Endodermal cell (in vitro differentiated cells): ENCODE results near the gene CACNA1S. TPM values are rescaled to one million over a fixed set of nuclear protein-coding genes. Genes with fewer than 3 reads are reported as not detected.
A peak's percentile ranks its signal among the peaks of the same experiment; 100 is the strongest.

Source experiments
- DNase-seq: peaks from one replicate; pipeline ENCODE4 v3.0.0-alpha.2; 2017
- H3K27ac ChIP-seq: 2 replicates; pipeline ENCODE4 v1.5.1; 2013; ENCODE audit warnings: mild to moderate bottlenecking, low read depth, low read length, moderate library complexity
- H3K27me3 ChIP-seq: 2 replicates; pipeline ENCODE4 v1.6.1; 2013; ENCODE audit warnings: mild to moderate bottlenecking, low read length, moderate library complexity; ENCODE audit not compliant: insufficient read depth, control insufficient read depth, poor library complexity, severe bottlenecking
- H3K36me3 ChIP-seq: 2 replicates; pipeline ENCODE4 v1.7.0; 2013; ENCODE audit warnings: mild to moderate bottlenecking, low read length, moderate library complexity; ENCODE audit not compliant: control insufficient read depth, insufficient read depth
- H3K4me1 ChIP-seq: one replicate; pipeline ENCODE4 v1.7.0; 2013; ENCODE audit warnings: low read length; ENCODE audit not compliant: control insufficient read depth, insufficient read depth
- H3K4me3 ChIP-seq: 2 replicates; pipeline ENCODE4 v1.5.1; 2013; ENCODE audit warnings: mild to moderate bottlenecking, low read length, moderate library complexity
- H3K9ac ChIP-seq: 2 replicates; pipeline ENCODE4 v1.6.1; 2013; ENCODE audit warnings: mild to moderate bottlenecking, low read length, moderate library complexity; ENCODE audit not compliant: poor library complexity, severe bottlenecking; ENCODE audit errors: extremely low read depth
- H3K9me3 ChIP-seq: 2 replicates; pipeline ENCODE4 v1.6.1; 2013; ENCODE audit warnings: mild to moderate bottlenecking, low read length, moderate library complexity; ENCODE audit not compliant: control insufficient read depth
- H3K27ac Mint-ChIP-seq: 2 replicates; pipeline ENCODE4 v1.8.0; 2020; ENCODE audit warnings: mixed read lengths
- H3K27me3 Mint-ChIP-seq: 2 replicates; pipeline ENCODE4 v1.8.0; 2021; ENCODE audit warnings: mild to moderate bottlenecking, mixed read lengths; ENCODE audit not compliant: insufficient read depth
- H3K36me3 Mint-ChIP-seq: 2 replicates; pipeline ENCODE4 v1.8.0; 2020; ENCODE audit warnings: low read depth, mixed read lengths
- H3K4me1 Mint-ChIP-seq: 2 replicates; pipeline ENCODE4 v1.8.0; 2020; ENCODE audit warnings: mixed read lengths
- H3K4me3 Mint-ChIP-seq: 2 replicates; pipeline ENCODE4 v1.8.0; 2020; ENCODE audit warnings: mild to moderate bottlenecking, moderate library complexity, mixed read lengths
- H3K9me3 Mint-ChIP-seq: 2 replicates; pipeline ENCODE4 v1.8.0; 2020; ENCODE audit warnings: mild to moderate bottlenecking, mixed read lengths
- WGBS, 2 experiments: methylation state at CpG; one replicate each; pipeline versions ENCODE4 v1.1.5 to v1.1.7; 2013; ENCODE audit warnings: missing lambda C conversion rate in 2 of 2, mixed read lengths in 1 of 2; ENCODE audit not compliant: insufficient coverage in 1 of 2, insufficient read length in 1 of 2; 5-methylcytosine and 5-hydroxymethylcytosine counted together
- total RNA-seq, 2 donors: library from RNA; stranded (reverse); fragmentation: NEBNext Ultra II Directional in 1 of 2; extraction: Animal tissue kit (Norgen Biotek cat#: 25700) in 1 of 2; gene quantifications; 2 replicates in 1 of 2; 3 replicates in 1 of 2; pipeline ENCODE4 v1.2.1, GENCODE V29; 2021
- TF ChIP-seq, protein P1 (sequence below): fragments of 200-600 bp; sonication (generic); conservative IDR thresholded peaks from 2 replicates; pipeline ENCODE4 v1.5.0; 2021; ENCODE audit warnings: antibody characterized with exemption, mild to moderate bottlenecking

The CACNA1S gene
- total RNA-seq, 2 donors from 2014 or later = 0.11 to 0.13 TPM

DNA sequence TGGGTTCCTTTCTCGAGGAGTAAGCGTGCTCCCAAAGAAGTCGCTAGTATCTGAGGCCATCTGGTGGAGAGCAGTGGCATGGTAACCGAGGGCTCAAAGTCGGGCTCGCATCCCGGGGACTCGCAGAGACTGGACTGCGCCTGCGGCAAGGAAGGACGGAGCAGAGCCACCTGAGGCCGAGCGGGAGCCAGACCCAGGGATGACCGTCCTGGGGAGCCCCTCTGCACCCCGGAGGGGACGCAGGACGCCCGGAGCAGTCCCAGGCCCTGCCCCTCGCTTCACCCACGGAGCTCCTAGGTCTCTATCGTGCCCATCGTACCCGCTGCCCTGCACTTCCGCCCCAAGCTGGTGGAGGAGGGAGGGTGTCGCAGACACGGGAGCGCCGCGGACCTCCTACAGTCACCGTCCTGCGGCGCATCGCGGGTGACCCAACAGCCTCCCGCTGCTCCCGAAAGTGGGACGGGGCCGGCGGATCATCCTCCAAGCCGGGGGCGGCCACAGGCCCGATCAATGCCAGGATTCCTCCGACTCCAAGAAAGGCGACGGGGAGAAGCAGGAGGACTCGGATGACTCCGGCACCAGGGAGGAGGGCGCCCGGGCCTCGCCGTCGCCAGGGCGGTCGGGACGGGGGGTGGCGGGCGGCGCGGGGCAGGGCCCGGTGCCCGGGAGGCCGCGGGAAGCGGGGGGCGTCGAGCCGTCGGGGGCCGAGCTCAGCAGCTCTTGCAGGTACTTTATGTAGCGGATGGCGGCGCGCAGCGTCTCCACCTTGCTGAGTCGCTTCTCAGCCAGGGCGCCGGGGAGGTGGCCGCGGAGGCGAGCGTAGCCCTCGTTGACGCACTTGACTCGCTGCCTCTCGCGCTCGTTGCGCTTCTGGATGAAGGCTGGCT lies 2.3 kb upstream of the CACNA1S start:
- Mint-ChIP-seq H3K36me3 (no peaks in the 10 kb centered on the region), H3K4me1 (peaks cover 4% of the 10 kb centered on the region), H3K9me3 (no peaks in the 10 kb centered on the region), H3K27me3 (peaks cover 45% of the 10 kb centered on the region), H3K4me3 (peak overlapping the region; percentile 61), H3K27ac (no peak overlapping the region)
- no peak overlapping the region for H3K27ac ChIP-seq
- peaks cover 30% of the 10 kb centered on the region for H3K27me3 ChIP-seq
- TF ChIP-seq, protein P1, sequence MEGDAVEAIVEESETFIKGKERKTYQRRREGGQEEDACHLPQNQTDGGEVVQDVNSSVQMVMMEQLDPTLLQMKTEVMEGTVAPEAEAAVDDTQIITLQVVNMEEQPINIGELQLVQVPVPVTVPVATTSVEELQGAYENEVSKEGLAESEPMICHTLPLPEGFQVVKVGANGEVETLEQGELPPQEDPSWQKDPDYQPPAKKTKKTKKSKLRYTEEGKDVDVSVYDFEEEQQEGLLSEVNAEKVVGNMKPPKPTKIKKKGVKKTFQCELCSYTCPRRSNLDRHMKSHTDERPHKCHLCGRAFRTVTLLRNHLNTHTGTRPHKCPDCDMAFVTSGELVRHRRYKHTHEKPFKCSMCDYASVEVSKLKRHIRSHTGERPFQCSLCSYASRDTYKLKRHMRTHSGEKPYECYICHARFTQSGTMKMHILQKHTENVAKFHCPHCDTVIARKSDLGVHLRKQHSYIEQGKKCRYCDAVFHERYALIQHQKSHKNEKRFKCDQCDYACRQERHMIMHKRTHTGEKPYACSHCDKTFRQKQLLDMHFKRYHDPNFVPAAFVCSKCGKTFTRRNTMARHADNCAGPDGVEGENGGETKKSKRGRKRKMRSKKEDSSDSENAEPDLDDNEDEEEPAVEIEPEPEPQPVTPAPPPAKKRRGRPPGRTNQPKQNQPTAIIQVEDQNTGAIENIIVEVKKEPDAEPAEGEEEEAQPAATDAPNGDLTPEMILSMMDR = peak; percentile 87
- H3K4me1 ChIP-seq = no peaks in the 10 kb centered on the region
- no peaks in the 10 kb centered on the region for H3K9me3 ChIP-seq
- no peak overlapping the region for H3K9ac ChIP-seq
- no peaks in the 10 kb centered on the region for H3K36me3 ChIP-seq
- H3K4me3 ChIP-seq = peak overlapping the region; percentile 75
- DNase-seq = peak; percentile 98
- WGBS, 2 experiments = 4% methylated on average over 41 to 88 of the region's 88 CpGs

DNA sequence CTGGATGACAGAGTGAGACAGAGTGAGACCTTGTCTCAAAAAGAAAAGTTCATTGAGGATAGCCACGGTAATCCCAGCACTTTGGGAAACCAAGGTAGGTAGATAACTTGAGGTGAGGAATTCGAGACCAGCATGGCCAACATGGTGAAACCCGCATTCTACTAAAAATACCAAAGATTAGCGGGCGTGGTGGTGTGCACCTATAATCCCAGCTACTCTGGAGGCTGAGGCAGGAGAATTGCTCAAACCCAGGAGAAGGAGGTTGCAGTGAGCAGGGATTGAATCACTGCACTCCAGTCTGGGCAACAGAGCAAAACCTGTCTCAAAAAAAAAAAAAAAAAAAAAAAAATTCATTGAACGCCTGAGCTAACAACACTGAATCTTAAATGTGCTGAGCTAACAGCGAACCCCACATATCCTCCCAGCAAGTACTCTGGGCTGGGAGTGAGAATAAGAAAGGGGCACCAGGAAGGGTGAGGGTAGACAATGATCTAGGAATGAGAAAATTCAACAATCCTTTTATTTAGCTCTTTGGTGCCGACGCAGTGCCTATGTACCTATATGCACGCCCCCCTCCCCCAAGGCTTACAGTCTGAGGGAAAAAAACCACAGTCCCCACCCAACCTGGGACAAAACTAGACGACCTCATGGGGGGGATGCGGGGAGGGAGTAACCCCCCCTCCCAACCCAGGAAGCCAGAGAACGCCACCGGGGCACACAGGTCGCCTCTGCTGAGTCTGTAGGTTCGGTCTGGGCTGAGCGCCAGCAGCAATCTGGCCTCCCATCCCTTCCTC lies 1.4 kb upstream of the CACNA1S start:
- Histone ChIP-seq H3K9ac (no peak overlapping the region), H3K4me3 (no peak overlapping the region), H3K36me3 (no peaks in the 10 kb centered on the region), H3K27ac (no peak overlapping the region), H3K4me1 (no peaks in the 10 kb centered on the region), H3K27me3 (peaks cover 30% of the 10 kb centered on the region), H3K9me3 (no peaks in the 10 kb centered on the region)
- peak overlapping the region; percentile 61 for H3K4me3 Mint-ChIP-seq
- H3K9me3 Mint-ChIP-seq = no peaks in the 10 kb centered on the region
- H3K27ac Mint-ChIP-seq = no peak overlapping the region
- TF ChIP-seq, protein P1 = no peak
- no peak for DNase-seq
- H3K27me3 Mint-ChIP-seq = peaks cover 45% of the 10 kb centered on the region
- H3K4me1 Mint-ChIP-seq = peaks cover 7% of the 10 kb centered on the region
- 48 to 49% methylated on average over 7 to 17 of the region's 17 CpGs for WGBS, 2 experiments
- H3K36me3 Mint-ChIP-seq = no peaks in the 10 kb centered on the region

DNA sequence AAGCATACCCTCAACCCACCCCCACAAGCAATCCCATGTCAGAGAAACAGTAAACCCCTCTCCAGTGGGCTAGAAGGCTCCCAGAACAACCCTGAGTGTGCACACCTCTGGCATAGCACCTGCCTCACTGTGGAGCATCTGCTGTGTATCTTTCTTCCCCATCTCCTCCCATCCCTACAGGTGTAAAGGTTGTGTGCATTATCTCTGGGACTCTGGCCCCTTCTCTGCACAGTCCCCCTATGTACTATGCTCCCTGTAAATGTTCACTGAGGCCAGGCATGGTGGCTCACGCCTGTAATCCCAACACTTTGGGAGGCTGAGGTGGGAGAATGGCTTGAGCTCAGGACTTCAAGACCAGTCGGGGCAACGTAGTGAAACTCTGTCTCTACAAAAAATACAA lies 700 bp upstream of the CACNA1S start:
- Histone ChIP-seq H3K4me3 (no peak overlapping the region), H3K9ac (no peak overlapping the region), H3K9me3 (no peaks in the 10 kb centered on the region), H3K27me3 (peaks cover 30% of the 10 kb centered on the region), H3K36me3 (no peaks in the 10 kb centered on the region), H3K27ac (no peak overlapping the region), H3K4me1 (no peaks in the 10 kb centered on the region)
- Mint-ChIP-seq H3K27ac (no peak overlapping the region), H3K27me3 (peaks cover 45% of the 10 kb centered on the region), H3K36me3 (no peaks in the 10 kb centered on the region), H3K4me3 (no peak overlapping the region), H3K9me3 (no peaks in the 10 kb centered on the region), H3K4me1 (peaks cover 12% of the 10 kb centered on the region)
- no peak for DNase-seq
- 80 to 100% methylated on average over 1 to 3 of the region's 3 CpGs for WGBS, 2 experiments
- TF ChIP-seq, protein P1 = no peak
